Neural progenitor cell (in vitro differentiated cells): Measurements from ENCODE around the gene MAPK13. TPM values are rescaled to one million over a fixed set of nuclear protein-coding genes. Genes with fewer than 3 reads are reported as not detected.
A peak's percentile ranks its signal among the peaks of the same experiment; 100 is the strongest.

ENCODE experiments used
- DNase-seq: peaks from one replicate; pipeline ENCODE4 v3.0.0-alpha.2; 2016; ENCODE audit warnings: low spot score
- H2AFZ ChIP-seq: fragments of 200-600 bp; sonication (generic); replicated peaks from 2 replicates; pipeline ENCODE4 v1.6.1; 2016; ENCODE audit warnings: antibody characterized with exemption
- H3F3A ChIP-seq: fragments of 200-600 bp; sonication (generic); 2 replicates; pipeline ENCODE4 v1.6.1; 2016; ENCODE audit warnings: antibody characterized with exemption, low read depth
- H3K27ac ChIP-seq: fragments of 200-600 bp; sonication (generic); 2 replicates; pipeline ENCODE4 v1.5.1; 2016; ENCODE audit warnings: mild to moderate bottlenecking
- H3K27me3 ChIP-seq: fragments of 200-600 bp; sonication (generic); 2 replicates; pipeline ENCODE4 v1.6.1; 2016; ENCODE audit warnings: mild to moderate bottlenecking, moderate library complexity
- H3K36me3 ChIP-seq: fragments of 200-600 bp; sonication (generic); 2 replicates; pipeline ENCODE4 v1.5.1; 2016
- H3K4me1 ChIP-seq: fragments of 200-600 bp; sonication (generic); 2 replicates; pipeline ENCODE4 v1.6.1; 2016; ENCODE audit warnings: mixed run types
- H3K4me2 ChIP-seq: fragments of 200-600 bp; sonication (generic); 2 replicates; pipeline ENCODE4 v1.6.1; 2016
- H3K4me3 ChIP-seq: fragments of 200-600 bp; sonication (generic); 2 replicates; pipeline ENCODE4 v1.5.1; 2016
- H3K79me2 ChIP-seq: fragments of 200-600 bp; sonication (generic); 2 replicates; pipeline ENCODE4 v1.6.1; 2016; ENCODE audit warnings: low read depth
- H3K9ac ChIP-seq: fragments of 200-600 bp; sonication (generic); 2 replicates; pipeline ENCODE4 v1.6.1; 2016
- H3K9me3 ChIP-seq: fragments of 200-600 bp; sonication (generic); 2 replicates; pipeline ENCODE4 v1.5.1; 2016; ENCODE audit warnings: low read depth
- H4K20me1 ChIP-seq: fragments of 200-600 bp; sonication (generic); 2 replicates; pipeline ENCODE4 v1.6.1; 2016; ENCODE audit warnings: low read depth
- H3K27ac Mint-ChIP-seq: 3 replicates; pipeline ENCODE4 v1.8.0; 2021; ENCODE audit warnings: mixed read lengths
- H3K27me3 Mint-ChIP-seq: 2 replicates; pipeline ENCODE4 v1.8.0; 2022; ENCODE audit warnings: low read depth, mild to moderate bottlenecking, inconsistent platforms, moderate library complexity, mixed read lengths; ENCODE audit not compliant: insufficient read depth
- H3K36me3 Mint-ChIP-seq: 3 replicates; pipeline ENCODE4 v1.8.0; 2021; ENCODE audit warnings: mixed read lengths
- H3K4me1 Mint-ChIP-seq: 3 replicates; pipeline ENCODE4 v1.8.0; 2021; ENCODE audit warnings: mixed read lengths
- H3K4me3 Mint-ChIP-seq: 3 replicates; pipeline ENCODE4 v1.8.0; 2021; ENCODE audit warnings: mild to moderate bottlenecking, moderate library complexity, mixed read lengths
- H3K9me3 Mint-ChIP-seq: 3 replicates; pipeline ENCODE4 v1.8.0; 2020; ENCODE audit warnings: mixed read lengths
- EZH2 ChIP-seq: fragments of 200-600 bp; sonication (generic); IDR thresholded peaks from 2 replicates; pipeline ENCODE4 v1.6.1; 2017; ENCODE audit warnings: antibody characterized with exemption, mild to moderate bottlenecking, moderate library complexity
- EZH2phosphoT487 ChIP-seq: fragments of 200-600 bp; sonication (generic); IDR thresholded peaks from 2 replicates; pipeline ENCODE4 v1.6.1; 2017; ENCODE audit warnings: antibody characterized with exemption
- total RNA-seq: library from RNA; depleted of rRNA; stranded (reverse); fragments of >200 nt; gene quantifications from 2 replicates; pipeline ENCODE4 v1.2.3, GENCODE V29; 2015; ENCODE audit warnings: low replicate concordance
- TF ChIP-seq, protein P1 (sequence below): fragments of 200-600 bp; sonication (generic); IDR thresholded peaks from 2 replicates; pipeline ENCODE4 v1.5.1; 2017; ENCODE audit warnings: antibody characterized with exemption, mild to moderate bottlenecking

The MAPK13 gene
- total RNA-seq, 1 donor from 2014 or later, result 0.13 TPM

DNA sequence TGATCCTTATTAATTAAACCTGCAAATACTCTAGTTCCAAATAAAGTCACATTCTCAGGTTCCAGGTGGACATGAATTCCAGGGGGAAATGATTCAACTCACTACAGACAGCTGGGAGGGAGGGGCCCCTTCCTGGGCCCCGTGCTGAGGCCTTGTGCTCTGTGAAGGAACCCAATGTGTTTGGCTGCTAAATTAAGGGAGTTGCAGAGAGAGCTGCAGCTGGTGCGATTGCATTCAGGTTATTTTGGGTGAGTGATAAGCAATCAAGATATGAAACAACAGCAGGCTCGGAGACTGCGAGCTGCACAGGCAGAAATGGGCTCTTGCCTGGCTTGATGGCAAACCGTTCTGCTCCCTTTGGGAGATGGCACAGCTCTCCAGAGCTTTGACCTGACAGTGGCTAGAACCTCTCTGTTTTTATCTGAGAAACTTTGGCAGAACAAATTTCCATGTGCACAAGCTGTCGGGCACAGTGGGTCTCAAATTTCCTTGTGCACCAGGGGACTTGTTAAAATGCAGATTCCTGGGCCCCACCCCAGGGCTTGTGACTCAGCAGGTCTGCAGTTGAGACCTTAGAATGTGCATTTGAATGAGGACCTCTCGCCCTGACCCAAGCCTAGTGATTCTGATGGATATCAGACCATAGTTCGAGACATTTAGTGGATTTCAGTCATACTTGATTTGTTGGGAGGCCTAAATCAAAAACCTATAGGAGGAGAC, 9.8 kb downstream of the MAPK13 start:
- H3K27me3 ChIP-seq, result no peaks in the 10 kb centered on the region
- H2AFZ ChIP-seq, result no peak overlapping the region
- H3K9me3 Mint-ChIP-seq, result no peaks in the 10 kb centered on the region
- H3F3A ChIP-seq, result peaks cover 4% of the 10 kb centered on the region
- H3K27ac ChIP-seq, result no peak overlapping the region
- no peak overlapping the region for H3K4me3 Mint-ChIP-seq
- H3K4me3 ChIP-seq, result no peak overlapping the region
- no peaks in the 10 kb centered on the region for H3K36me3 ChIP-seq
- H3K79me2 ChIP-seq, result no peaks in the 10 kb centered on the region
- no peaks in the 10 kb centered on the region for H3K36me3 Mint-ChIP-seq
- H3K9ac ChIP-seq, result no peak overlapping the region
- H3K4me1 Mint-ChIP-seq, result peaks cover 22% of the 10 kb centered on the region
- TF ChIP-seq EZH2, result no peak
- no peak for TF ChIP-seq EZH2phosphoT487
- TF ChIP-seq, protein P1, sequence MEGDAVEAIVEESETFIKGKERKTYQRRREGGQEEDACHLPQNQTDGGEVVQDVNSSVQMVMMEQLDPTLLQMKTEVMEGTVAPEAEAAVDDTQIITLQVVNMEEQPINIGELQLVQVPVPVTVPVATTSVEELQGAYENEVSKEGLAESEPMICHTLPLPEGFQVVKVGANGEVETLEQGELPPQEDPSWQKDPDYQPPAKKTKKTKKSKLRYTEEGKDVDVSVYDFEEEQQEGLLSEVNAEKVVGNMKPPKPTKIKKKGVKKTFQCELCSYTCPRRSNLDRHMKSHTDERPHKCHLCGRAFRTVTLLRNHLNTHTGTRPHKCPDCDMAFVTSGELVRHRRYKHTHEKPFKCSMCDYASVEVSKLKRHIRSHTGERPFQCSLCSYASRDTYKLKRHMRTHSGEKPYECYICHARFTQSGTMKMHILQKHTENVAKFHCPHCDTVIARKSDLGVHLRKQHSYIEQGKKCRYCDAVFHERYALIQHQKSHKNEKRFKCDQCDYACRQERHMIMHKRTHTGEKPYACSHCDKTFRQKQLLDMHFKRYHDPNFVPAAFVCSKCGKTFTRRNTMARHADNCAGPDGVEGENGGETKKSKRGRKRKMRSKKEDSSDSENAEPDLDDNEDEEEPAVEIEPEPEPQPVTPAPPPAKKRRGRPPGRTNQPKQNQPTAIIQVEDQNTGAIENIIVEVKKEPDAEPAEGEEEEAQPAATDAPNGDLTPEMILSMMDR, result no peak
- peaks cover 10% of the 10 kb centered on the region for H3K4me1 ChIP-seq
- H3K27ac Mint-ChIP-seq, result no peak overlapping the region
- no peaks in the 10 kb centered on the region for H3K9me3 ChIP-seq
- no peak for DNase-seq
- no peak overlapping the region for H3K4me2 ChIP-seq
- no peaks in the 10 kb centered on the region for H4K20me1 ChIP-seq
- peaks cover 5% of the 10 kb centered on the region for H3K27me3 Mint-ChIP-seq

DNA sequence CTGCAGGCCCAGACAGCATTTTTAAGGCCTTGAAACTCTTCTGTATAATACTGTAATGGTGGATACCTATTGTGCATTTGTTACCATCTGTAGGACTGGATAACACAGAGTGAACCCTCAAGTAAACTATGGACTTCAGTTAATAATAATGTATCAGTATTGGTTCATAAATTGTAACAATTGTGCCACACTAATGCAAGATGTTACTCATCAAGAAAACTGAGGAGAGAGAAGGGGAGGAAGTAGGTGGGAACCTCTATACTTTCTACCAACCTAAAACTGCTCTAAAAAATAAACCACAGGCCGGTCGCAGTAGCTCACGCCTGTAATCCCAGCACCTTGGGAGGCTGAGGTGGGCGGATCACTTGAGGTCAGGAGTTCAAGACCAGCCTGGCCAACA, 10.8 kb downstream of the MAPK13 start:
- Histone ChIP-seq H2AFZ (no peak overlapping the region), H3K27ac (no peak overlapping the region), H3K9ac (no peak overlapping the region), H3F3A (peaks cover 4% of the 10 kb centered on the region), H3K79me2 (no peaks in the 10 kb centered on the region), H3K4me3 (no peak overlapping the region), H3K36me3 (no peaks in the 10 kb centered on the region), H3K4me1 (peaks cover 10% of the 10 kb centered on the region), H4K20me1 (no peaks in the 10 kb centered on the region), H3K27me3 (no peaks in the 10 kb centered on the region), H3K4me2 (no peak overlapping the region), H3K9me3 (no peaks in the 10 kb centered on the region)
- Mint-ChIP-seq H3K9me3 (no peaks in the 10 kb centered on the region), H3K27ac (no peak overlapping the region), H3K4me1 (peaks cover 22% of the 10 kb centered on the region), H3K36me3 (no peaks in the 10 kb centered on the region), H3K27me3 (peaks cover 5% of the 10 kb centered on the region), H3K4me3 (no peak overlapping the region)
- no peak for TF ChIP-seq EZH2phosphoT487
- DNase-seq, result no peak

DNA sequence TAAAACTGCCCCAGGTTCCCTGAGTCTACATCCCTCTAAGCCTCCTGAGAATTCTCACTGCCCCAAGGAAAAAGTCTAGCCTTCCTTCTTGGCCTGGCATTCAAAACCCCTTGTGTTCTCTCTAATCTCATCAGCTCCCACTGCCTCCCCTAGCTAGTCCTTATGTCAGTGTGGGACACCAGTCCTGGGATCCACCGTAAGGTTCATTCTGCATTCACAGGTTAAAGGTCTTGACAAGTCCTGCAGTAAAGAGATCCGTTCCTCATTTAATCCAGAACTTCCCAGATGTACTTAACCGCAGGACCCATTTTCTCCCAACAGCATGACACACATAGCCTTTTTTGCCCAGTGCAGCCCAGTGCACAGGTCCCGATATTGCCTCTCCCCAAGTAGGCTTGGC, 11.6 kb downstream of the MAPK13 start:
- TF ChIP-seq EZH2phosphoT487, result no peak
- Mint-ChIP-seq H3K27ac (no peak overlapping the region), H3K4me3 (no peak overlapping the region), H3K4me1 (peaks cover 17% of the 10 kb centered on the region), H3K27me3 (peaks cover 5% of the 10 kb centered on the region), H3K36me3 (no peaks in the 10 kb centered on the region), H3K9me3 (no peaks in the 10 kb centered on the region)
- H3K9me3 ChIP-seq, result no peaks in the 10 kb centered on the region
- H3K36me3 ChIP-seq, result no peaks in the 10 kb centered on the region
- H2AFZ ChIP-seq, result no peak overlapping the region
- H3K4me2 ChIP-seq, result no peak overlapping the region
- no peak overlapping the region for H3K9ac ChIP-seq
- no peaks in the 10 kb centered on the region for H4K20me1 ChIP-seq
- DNase-seq, result no peak
- no peak overlapping the region for H3K4me3 ChIP-seq
- H3K79me2 ChIP-seq, result no peaks in the 10 kb centered on the region
- no peaks in the 10 kb centered on the region for H3K27me3 ChIP-seq
- H3K27ac ChIP-seq, result no peak overlapping the region
- peaks cover 4% of the 10 kb centered on the region for H3F3A ChIP-seq
- H3K4me1 ChIP-seq, result peaks cover 10% of the 10 kb centered on the region

DNA sequence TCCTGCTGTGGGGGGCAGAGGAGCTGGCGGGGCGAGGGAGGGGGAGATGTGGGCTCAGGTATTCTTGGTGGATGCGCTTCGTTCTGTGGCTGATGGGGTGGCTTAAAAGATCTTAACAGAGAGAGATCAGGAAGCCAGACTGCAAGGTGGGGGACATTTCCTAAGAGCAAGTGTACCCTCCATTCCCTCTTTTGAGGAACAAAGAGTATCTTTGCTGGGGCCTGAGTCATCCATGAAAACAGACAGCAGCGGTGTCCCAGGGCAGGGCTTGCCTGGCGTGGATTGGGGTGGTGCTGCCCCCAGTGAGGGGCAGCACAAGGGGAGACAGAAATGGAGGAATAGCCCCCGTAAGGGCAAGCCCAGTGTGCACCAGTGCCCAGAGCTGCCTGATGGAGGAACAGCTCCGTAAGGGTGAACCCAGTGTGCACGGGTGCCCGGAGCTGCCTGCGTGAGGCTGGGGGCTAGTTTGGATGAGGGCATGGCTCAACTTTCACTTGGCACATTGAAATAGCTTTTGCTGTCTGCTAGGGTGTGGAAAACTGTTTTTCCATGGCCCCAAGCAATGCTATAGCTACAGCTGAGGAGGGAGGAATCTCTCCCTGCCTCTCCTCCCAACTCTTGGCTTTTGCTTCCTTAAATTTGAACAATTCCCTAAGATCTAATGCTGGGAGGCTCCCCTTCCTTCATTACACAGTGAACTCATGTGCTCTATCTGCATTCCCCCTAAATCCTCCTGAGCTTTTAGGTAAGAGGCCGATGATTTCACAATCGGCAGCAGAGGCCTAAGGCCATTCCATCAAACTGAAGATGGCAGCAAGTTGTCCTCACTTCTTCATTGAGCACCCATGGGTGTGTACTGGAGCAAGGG, 12.9 kb downstream of the MAPK13 start:
- TF ChIP-seq, protein P1, result no peak
- TF ChIP-seq EZH2 (no peak), EZH2phosphoT487 (no peak)
- Histone ChIP-seq H3K4me3 (no peak overlapping the region), H3K4me2 (no peak overlapping the region), H4K20me1 (no peaks in the 10 kb centered on the region), H2AFZ (no peak overlapping the region), H3K27me3 (no peaks in the 10 kb centered on the region), H3K79me2 (no peaks in the 10 kb centered on the region), H3K36me3 (no peaks in the 10 kb centered on the region), H3K9ac (no peak overlapping the region), H3K9me3 (no peaks in the 10 kb centered on the region), H3K4me1 (peaks cover 6% of the 10 kb centered on the region), H3K27ac (no peak overlapping the region), H3F3A (peaks cover 4% of the 10 kb centered on the region)
- Mint-ChIP-seq H3K36me3 (no peaks in the 10 kb centered on the region), H3K4me3 (no peak overlapping the region), H3K27me3 (peaks cover 3% of the 10 kb centered on the region), H3K9me3 (no peaks in the 10 kb centered on the region), H3K4me1 (peaks cover 12% of the 10 kb centered on the region), H3K27ac (peak overlapping the region; percentile 86)
- DNase-seq, result no peak
